HUES6 (cell line): ENCODE data around the gene C2orf68.
"Not testable (repeated sequence)": the region's sequence is repeated elsewhere in the genome, so short reads cannot be mapped to it uniquely, and the experiment has no call there.

Experiments used
- H3K27ac ChIP-seq: 2 replicates; pipeline ENCODE4 v1.7.0; 2013; ENCODE audit warnings: low read depth, mild to moderate bottlenecking, low read length, inconsistent platforms
- H3K27me3 ChIP-seq: 2 replicates; pipeline ENCODE4 v1.6.1; 2013; ENCODE audit warnings: low read length; ENCODE audit not compliant: control insufficient read depth, insufficient read depth
- H3K36me3 ChIP-seq: 2 replicates; pipeline ENCODE4 v1.6.1; 2013; ENCODE audit warnings: low read length; ENCODE audit not compliant: control insufficient read depth, insufficient read depth
- H3K4me1 ChIP-seq: 2 replicates; pipeline ENCODE4 v1.6.1; 2013; ENCODE audit warnings: low read length; ENCODE audit not compliant: control insufficient read depth, insufficient read depth
- H3K4me3 ChIP-seq: 2 replicates; pipeline ENCODE4 v1.5.1; 2013; ENCODE audit warnings: low read depth, low read length
- H3K9ac ChIP-seq: one replicate; pipeline ENCODE4 v1.6.1; 2013; ENCODE audit warnings: mild to moderate bottlenecking, low read length
- H3K9me3 ChIP-seq: 2 replicates; pipeline ENCODE4 v1.6.1; 2013; ENCODE audit warnings: low read depth, low read length; ENCODE audit not compliant: control insufficient read depth, insufficient read depth

The C2orf68 gene

DNA sequence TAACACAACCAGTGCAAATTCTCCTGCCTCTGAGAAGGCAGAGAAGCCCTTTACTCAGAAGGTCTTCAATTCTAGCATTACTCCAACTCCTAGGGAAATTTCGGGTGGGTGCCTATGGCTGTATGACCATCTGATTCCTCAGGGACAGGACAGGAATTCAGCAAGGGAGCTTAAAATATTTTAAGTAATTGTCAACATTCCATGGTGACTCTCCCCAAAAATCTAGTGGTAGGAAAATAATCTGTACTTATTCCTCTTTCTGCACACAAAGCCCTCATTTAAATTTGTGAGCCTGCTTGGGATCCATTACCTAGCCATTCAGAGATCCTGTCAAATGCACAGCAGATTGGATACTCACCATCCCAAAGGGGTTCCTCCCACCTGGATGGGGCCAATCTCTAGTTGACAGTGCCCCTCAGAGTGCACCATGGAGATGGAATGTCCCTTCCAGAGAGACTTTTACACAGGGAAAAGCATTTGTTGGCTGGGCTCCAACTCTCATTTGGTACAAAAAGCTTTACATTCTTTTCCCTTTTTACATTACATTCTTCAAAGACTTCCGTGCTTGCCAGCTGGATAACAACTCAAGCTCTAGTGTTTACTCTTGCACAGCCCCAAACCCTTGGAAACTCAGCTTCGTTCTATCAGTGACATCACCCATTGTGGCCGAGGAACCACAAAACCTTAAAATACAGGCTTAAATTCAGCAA lies 6.3 kb downstream of the C2orf68 start:
- Histone ChIP-seq H3K4me1 (peaks cover 12% of the 10 kb centered on the region), H3K9ac (no peak overlapping the region), H3K27ac (no peak overlapping the region), H3K36me3 (peaks cover 41% of the 10 kb centered on the region), H3K4me3 (no peak overlapping the region), H3K27me3 (no peaks in the 10 kb centered on the region), H3K9me3 (no peaks in the 10 kb centered on the region)

DNA sequence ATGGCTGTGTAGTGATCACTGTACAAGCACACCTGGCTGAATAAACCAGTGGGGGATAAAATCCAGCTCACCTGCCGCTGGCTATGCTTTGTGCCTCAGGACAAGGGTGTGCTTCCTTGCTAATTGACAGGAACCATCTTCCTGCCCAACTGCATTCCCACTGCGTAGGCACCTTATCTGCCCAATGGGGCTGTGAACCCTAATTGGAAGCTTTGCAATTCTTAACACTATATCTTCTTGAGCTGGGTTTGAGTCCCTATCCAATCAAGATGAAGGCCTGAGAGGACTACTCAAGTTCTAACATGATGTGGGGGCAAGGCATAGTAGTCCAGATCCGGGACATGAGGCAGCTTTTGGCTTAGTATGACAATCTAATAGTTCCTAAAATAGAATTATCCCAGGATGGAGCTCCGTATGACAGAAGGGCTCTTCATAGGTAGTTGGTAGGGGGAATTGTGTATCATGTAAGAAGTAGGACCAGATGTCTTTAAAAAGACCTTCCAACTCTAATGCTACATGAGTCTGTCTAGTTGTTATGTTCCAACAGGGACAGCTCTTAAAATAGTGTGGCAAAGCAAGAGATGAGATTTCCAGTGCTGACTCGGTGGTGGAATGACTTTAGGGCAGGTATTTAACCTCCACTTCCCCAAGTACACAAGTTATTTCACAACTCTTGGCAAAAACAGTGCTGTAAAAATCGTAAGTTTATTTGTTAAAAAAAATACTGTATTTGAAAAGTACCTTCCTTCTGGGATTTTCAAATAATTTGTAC lies 7.1 kb downstream of the C2orf68 start:
- H3K9me3 ChIP-seq = no peaks in the 10 kb centered on the region
- H3K4me3 ChIP-seq = no peak overlapping the region
- H3K36me3 ChIP-seq = peaks cover 44% of the 10 kb centered on the region
- H3K4me1 ChIP-seq = peaks cover 12% of the 10 kb centered on the region
- no peak overlapping the region for H3K9ac ChIP-seq
- no peak overlapping the region for H3K27ac ChIP-seq
- H3K27me3 ChIP-seq = no peaks in the 10 kb centered on the region

GRCh38 chr2:85604133-85604444 lies 7.8 kb downstream of the C2orf68 start:
- H3K9ac ChIP-seq, H3K9me3 ChIP-seq, H3K27ac ChIP-seq, H3K27me3 ChIP-seq: not testable (repeated sequence)
- Histone ChIP-seq H3K4me3 (peak overlapping the region; percentile 94), H3K36me3 (peaks cover 45% of the 10 kb centered on the region), H3K4me1 (peaks cover 12% of the 10 kb centered on the region)

GRCh38 chr2:85602476-85603234 lies 9.2 kb downstream of the C2orf68 start, which contains the start of gene TMEM150A:
Gene TMEM150A (minus strand): TSS chr2:85602698. CDS start chr2:85601948, 750 bp downstream.
- H3K36me3 ChIP-seq = peaks cover 38% of the 10 kb centered on the region
- no peaks in the 10 kb centered on the region for H3K9me3 ChIP-seq
- peaks cover 12% of the 10 kb centered on the region for H3K4me1 ChIP-seq
- H3K27ac ChIP-seq = peak within 1 kb of the TSS; percentile 45; the same call in 1 of the 2 replicates
- peak within 1 kb of the TSS; percentile 75 for H3K9ac ChIP-seq
- H3K27me3 ChIP-seq = no peaks in the 10 kb centered on the region
- peak within 1 kb of the TSS; percentile 94 for H3K4me3 ChIP-seq

GRCh38 chr2:85601771-85602475 lies 9.9 kb downstream of the C2orf68 start:
- Histone ChIP-seq H3K9me3 (no peaks in the 10 kb centered on the region), H3K27ac (no peak overlapping the region; the same call in 1 of the 2 replicates), H3K4me3 (peak overlapping the region; percentile 94), H3K4me1 (peaks cover 8% of the 10 kb centered on the region), H3K9ac (peak overlapping the region; percentile 75), H3K36me3 (peaks cover 38% of the 10 kb centered on the region), H3K27me3 (no peaks in the 10 kb centered on the region)

- no peak overlapping the region for H3K9ac ChIP-seq
- peaks cover 40% of the 10 kb centered on the region for H3K36me3 ChIP-seq
- peak overlapping the region; percentile 94 for H3K4me3 ChIP-seq
- H3K9me3 ChIP-seq = no peaks in the 10 kb centered on the region
- no peaks in the 10 kb centered on the region for H3K27me3 ChIP-seq
- H3K27ac ChIP-seq = no peak overlapping the region
- H3K4me1 ChIP-seq = peaks cover 8% of the 10 kb centered on the region
Measured at GRCh38 chr2:85600951-85601770, 10.7 kb downstream of the C2orf68 start.

GRCh38 chr2:85600235-85600575 lies 11.7 kb downstream of the C2orf68 start:
- no peak overlapping the region for H3K4me3 ChIP-seq
- peaks cover 37% of the 10 kb centered on the region for H3K36me3 ChIP-seq
- H3K27me3 ChIP-seq = no peaks in the 10 kb centered on the region
- no peak overlapping the region for H3K27ac ChIP-seq
- no peaks in the 10 kb centered on the region for H3K9me3 ChIP-seq
- no peak overlapping the region for H3K9ac ChIP-seq
- peaks cover 8% of the 10 kb centered on the region for H3K4me1 ChIP-seq

GRCh38 chr2:85599468-85600234 lies 12.2 kb downstream of the C2orf68 start:
- Histone ChIP-seq H3K9me3 (no peaks in the 10 kb centered on the region), H3K27ac (no peak overlapping the region), H3K27me3 (no peaks in the 10 kb centered on the region), H3K36me3 (peaks cover 37% of the 10 kb centered on the region), H3K4me1 (peaks cover 8% of the 10 kb centered on the region), H3K4me3 (no peak overlapping the region), H3K9ac (no peak overlapping the region)

GRCh38 chr2:85598594-85599340 lies 13.1 kb downstream of the C2orf68 start:
- H3K27ac ChIP-seq = no peak overlapping the region
- no peak overlapping the region for H3K9ac ChIP-seq
- H3K27me3 ChIP-seq = no peaks in the 10 kb centered on the region
- peaks cover 37% of the 10 kb centered on the region for H3K36me3 ChIP-seq
- H3K4me3 ChIP-seq = no peak overlapping the region
- no peaks in the 10 kb centered on the region for H3K9me3 ChIP-seq
- peaks cover 8% of the 10 kb centered on the region for H3K4me1 ChIP-seq
